ENCODE results near the gene CDKL4.

Gene CDKL4

DNA sequence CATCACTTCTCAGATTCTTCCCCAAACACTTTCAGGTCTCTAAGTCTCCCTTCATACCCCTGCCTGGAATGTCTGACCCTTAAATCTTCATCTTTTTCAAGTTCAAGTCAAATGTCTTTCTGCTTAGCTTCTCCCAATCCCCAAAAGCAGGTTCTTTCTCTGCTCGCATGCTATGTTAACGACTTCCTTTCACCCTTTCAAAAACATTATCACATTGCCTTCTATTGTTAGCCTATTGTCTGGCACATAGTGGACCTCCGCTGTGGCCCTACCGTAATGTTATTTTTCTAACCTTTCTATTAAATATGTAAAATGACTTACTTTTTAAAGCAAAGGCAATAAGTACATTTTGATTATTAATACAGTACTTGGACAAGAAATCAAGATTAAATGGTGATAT, 2.2 kb downstream of the CDKL4 start:
- TF ChIP-seq, protein P1, sequence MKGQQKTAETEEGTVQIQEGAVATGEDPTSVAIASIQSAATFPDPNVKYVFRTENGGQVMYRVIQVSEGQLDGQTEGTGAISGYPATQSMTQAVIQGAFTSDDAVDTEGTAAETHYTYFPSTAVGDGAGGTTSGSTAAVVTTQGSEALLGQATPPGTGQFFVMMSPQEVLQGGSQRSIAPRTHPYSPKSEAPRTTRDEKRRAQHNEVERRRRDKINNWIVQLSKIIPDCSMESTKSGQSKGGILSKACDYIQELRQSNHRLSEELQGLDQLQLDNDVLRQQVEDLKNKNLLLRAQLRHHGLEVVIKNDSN (IDR thresholded peaks at IDR 0.05): no peak
- TF ChIP-seq FOXM1 (IDR thresholded peaks at IDR 0.05; ENCODE audit: borderline replicate concordance, low read depth): no peak
- no peak for TF ChIP-seq NFIC (IDR thresholded peaks at IDR 0.05)
- TF ChIP-seq TEAD4 (IDR thresholded peaks at IDR 0.05): no peak
- no peak for TF ChIP-seq CREB1 (IDR thresholded peaks at IDR 0.05; ENCODE audit: low read depth)
- TF ChIP-seq, protein P2, sequence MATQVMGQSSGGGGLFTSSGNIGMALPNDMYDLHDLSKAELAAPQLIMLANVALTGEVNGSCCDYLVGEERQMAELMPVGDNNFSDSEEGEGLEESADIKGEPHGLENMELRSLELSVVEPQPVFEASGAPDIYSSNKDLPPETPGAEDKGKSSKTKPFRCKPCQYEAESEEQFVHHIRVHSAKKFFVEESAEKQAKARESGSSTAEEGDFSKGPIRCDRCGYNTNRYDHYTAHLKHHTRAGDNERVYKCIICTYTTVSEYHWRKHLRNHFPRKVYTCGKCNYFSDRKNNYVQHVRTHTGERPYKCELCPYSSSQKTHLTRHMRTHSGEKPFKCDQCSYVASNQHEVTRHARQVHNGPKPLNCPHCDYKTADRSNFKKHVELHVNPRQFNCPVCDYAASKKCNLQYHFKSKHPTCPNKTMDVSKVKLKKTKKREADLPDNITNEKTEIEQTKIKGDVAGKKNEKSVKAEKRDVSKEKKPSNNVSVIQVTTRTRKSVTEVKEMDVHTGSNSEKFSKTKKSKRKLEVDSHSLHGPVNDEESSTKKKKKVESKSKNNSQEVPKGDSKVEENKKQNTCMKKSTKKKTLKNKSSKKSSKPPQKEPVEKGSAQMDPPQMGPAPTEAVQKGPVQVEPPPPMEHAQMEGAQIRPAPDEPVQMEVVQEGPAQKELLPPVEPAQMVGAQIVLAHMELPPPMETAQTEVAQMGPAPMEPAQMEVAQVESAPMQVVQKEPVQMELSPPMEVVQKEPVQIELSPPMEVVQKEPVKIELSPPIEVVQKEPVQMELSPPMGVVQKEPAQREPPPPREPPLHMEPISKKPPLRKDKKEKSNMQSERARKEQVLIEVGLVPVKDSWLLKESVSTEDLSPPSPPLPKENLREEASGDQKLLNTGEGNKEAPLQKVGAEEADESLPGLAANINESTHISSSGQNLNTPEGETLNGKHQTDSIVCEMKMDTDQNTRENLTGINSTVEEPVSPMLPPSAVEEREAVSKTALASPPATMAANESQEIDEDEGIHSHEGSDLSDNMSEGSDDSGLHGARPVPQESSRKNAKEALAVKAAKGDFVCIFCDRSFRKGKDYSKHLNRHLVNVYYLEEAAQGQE (IDR thresholded peaks at IDR 0.05; ENCODE audit: low read depth): no peak
- TF ChIP-seq CEBPB (IDR thresholded peaks at IDR 0.05): no peak
- no peak for TF ChIP-seq TCF12 (IDR thresholded peaks at IDR 0.05; ENCODE audit: low read depth)
- TF ChIP-seq, protein P3, sequence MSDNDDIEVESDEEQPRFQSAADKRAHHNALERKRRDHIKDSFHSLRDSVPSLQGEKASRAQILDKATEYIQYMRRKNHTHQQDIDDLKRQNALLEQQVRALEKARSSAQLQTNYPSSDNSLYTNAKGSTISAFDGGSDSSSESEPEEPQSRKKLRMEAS (IDR thresholded peaks at IDR 0.05): no peak
- no peak for TF ChIP-seq EGR1 (IDR thresholded peaks at IDR 0.05)
- TF ChIP-seq ZBTB7A (IDR thresholded peaks at IDR 0.05; ENCODE audit: low read depth): no peak

DNA sequence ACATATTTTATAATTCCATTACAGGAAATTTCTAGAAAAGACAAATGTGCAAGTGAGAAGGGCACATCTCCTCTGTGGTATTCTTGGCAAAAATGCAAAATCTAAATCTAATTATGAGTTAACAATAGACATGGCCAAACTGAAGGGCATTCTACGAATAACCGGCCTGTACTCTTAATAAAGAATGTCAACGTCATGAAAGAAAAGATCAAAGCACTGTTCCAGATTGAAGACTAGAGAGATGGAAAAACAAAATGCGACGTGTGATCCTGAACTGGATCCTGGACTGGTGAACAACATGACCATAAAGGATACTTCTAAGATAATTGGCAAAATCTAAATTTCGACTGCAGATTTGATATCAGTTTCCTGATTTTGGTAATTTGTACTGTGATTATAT, 3.0 kb downstream of the CDKL4 start:
- TF ChIP-seq CEBPB (IDR thresholded peaks at IDR 0.05) (no peak), TEAD4 (IDR thresholded peaks at IDR 0.05) (no peak), CREB1 (IDR thresholded peaks at IDR 0.05; ENCODE audit: low read depth) (no peak), TCF12 (IDR thresholded peaks at IDR 0.05; ENCODE audit: low read depth) (no peak)
- TF ChIP-seq, protein P1 (IDR thresholded peaks at IDR 0.05): no peak
- TF ChIP-seq, protein P3 (IDR thresholded peaks at IDR 0.05): no peak

DNA sequence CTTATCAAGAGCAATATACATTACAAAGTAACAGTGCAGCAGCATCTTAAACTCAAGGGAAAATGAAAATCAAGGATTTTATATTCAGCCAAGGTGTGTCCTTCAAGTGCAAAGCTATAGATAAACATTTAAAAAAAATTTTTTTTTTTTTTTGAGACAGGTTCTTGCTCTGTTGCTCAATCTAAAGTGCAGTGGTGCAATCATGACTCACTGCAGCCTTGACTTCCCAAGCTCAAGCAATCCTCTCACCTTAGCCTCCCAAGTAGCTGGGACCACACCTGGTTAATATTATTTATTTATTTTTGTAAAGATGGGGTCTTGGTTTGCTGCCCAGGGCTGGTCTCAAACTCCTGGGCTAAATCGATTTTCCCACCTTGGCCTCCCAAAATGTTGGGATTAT, 9.0 kb downstream of the CDKL4 start:
- TF ChIP-seq CEBPB (IDR thresholded peaks at IDR 0.05) (peak; percentile 66; the same call in 1 of the 2 replicates), YY1 (IDR thresholded peaks at IDR 0.05; ENCODE audit: low read depth) (no peak)

DNA sequence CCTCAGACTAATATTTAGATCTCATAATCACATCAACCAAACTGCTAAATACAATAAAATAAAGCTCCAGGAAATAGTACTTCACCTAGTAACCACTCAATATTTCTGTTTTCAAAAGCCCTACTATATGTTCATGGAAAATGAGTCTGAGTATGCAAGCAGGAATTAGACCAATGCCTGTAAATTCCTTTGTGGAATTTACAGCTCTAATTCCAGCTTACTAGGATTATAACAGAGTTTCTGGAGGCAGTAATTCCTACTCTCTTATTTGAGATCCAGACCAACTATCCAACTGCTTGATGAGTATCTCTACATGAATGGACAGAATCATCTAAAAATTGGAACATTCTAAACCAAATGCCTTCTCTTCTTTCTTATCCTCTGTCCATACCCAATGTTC, 11.6 kb downstream of the CDKL4 start:
- TF ChIP-seq TEAD4 (IDR thresholded peaks at IDR 0.05) (no peak), CEBPB (IDR thresholded peaks at IDR 0.05) (no peak), YY1 (IDR thresholded peaks at IDR 0.05; ENCODE audit: low read depth) (no peak), NFIC (IDR thresholded peaks at IDR 0.05) (no peak), TCF12 (IDR thresholded peaks at IDR 0.05; ENCODE audit: low read depth) (no peak), EGR1 (IDR thresholded peaks at IDR 0.05) (no peak)
- TF ChIP-seq, protein P3 (IDR thresholded peaks at IDR 0.05): no peak
- TF ChIP-seq, protein P1 (IDR thresholded peaks at IDR 0.05): no peak
- TF ChIP-seq, protein P2 (IDR thresholded peaks at IDR 0.05; ENCODE audit: low read depth): no peak

DNA sequence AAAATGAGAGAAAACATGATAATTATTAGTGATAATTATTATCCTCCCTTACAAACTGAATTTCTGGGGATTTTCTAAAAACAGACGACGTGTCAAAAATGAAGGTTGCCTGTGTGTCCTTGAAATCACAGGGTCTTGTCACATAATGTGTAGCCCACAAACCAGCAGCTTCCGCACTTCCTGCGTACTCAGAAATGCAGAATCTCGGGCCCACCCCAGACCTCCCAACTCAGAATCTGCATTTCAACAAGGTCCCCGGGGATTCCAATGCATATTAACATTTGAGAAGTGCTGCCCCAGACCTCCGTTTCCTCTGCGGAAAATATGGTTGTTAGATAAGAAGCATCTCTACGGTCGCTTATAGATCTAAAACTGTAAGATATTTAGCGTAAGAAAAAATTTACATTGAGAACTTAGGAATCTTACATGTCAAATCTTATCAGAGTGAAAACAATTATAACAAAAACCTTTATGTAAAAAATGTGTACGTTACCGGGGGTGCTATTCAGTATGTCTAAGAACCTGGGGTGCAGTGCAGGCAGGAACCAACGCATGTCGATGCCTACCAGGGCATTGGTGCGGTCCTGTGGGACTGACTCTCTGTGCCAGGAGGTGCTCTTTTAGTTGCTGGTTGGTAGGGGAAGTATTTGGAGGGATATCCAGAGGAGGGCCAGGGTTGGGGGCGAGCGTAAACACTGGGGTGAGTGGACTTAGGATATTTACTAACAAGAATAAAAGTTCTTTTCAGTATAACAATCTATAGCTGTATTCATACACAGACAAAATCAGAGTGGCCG, 15.2 kb downstream of the CDKL4 start:
- no peak for TF ChIP-seq TAF1 (IDR thresholded peaks at IDR 0.05; ENCODE audit: low read depth)
- no peak for TF ChIP-seq EGR1 (IDR thresholded peaks at IDR 0.05)
- no peak for TF ChIP-seq FOXM1 (IDR thresholded peaks at IDR 0.05; ENCODE audit: borderline replicate concordance, low read depth)
- TF ChIP-seq TEAD4 (IDR thresholded peaks at IDR 0.05): no peak
- TF ChIP-seq, protein P1 (IDR thresholded peaks at IDR 0.05): no peak
- TF ChIP-seq NFIC (IDR thresholded peaks at IDR 0.05): no peak
- TF ChIP-seq CEBPB (IDR thresholded peaks at IDR 0.05): no peak
- TF ChIP-seq, protein P3 (IDR thresholded peaks at IDR 0.05): no peak
- no peak for TF ChIP-seq CREB1 (IDR thresholded peaks at IDR 0.05; ENCODE audit: low read depth)
- TF ChIP-seq, protein P2 (IDR thresholded peaks at IDR 0.05; ENCODE audit: low read depth): no peak
- no peak for TF ChIP-seq TCF12 (IDR thresholded peaks at IDR 0.05; ENCODE audit: low read depth)
- no peak for TF ChIP-seq YY1 (IDR thresholded peaks at IDR 0.05; ENCODE audit: low read depth)
- no peak for TF ChIP-seq RAD21 (IDR thresholded peaks at IDR 0.05; ENCODE audit: low read depth)
- no peak for TF ChIP-seq ZBTB7A (IDR thresholded peaks at IDR 0.05; ENCODE audit: low read depth)
- TF ChIP-seq EP300 (IDR thresholded peaks at IDR 0.05; ENCODE audit: borderline replicate concordance): no peak
